GM12874 (cell line): Measurements from ENCODE around the gene SUSD6.

ENCODE experiments used
- TF ChIP-seq, protein P1 (sequence below): IDR thresholded peaks from 2 replicates; pipeline ENCODE4 v1.5.1; 2011; ENCODE audit warnings: low read depth, mild to moderate bottlenecking, control low read depth, low read length, moderate library complexity; ENCODE audit not compliant: insufficient read depth

The SUSD6 gene

GRCh38 chr14:69750495-69750894, 139.1 kb downstream of the SUSD6 start:
- TF ChIP-seq, protein P1, sequence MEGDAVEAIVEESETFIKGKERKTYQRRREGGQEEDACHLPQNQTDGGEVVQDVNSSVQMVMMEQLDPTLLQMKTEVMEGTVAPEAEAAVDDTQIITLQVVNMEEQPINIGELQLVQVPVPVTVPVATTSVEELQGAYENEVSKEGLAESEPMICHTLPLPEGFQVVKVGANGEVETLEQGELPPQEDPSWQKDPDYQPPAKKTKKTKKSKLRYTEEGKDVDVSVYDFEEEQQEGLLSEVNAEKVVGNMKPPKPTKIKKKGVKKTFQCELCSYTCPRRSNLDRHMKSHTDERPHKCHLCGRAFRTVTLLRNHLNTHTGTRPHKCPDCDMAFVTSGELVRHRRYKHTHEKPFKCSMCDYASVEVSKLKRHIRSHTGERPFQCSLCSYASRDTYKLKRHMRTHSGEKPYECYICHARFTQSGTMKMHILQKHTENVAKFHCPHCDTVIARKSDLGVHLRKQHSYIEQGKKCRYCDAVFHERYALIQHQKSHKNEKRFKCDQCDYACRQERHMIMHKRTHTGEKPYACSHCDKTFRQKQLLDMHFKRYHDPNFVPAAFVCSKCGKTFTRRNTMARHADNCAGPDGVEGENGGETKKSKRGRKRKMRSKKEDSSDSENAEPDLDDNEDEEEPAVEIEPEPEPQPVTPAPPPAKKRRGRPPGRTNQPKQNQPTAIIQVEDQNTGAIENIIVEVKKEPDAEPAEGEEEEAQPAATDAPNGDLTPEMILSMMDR, result no peak

- TF ChIP-seq, protein P1, result no peak
Observed at GRCh38 chr14:69752773-69753172, 141.4 kb downstream of the SUSD6 start.

DNA sequence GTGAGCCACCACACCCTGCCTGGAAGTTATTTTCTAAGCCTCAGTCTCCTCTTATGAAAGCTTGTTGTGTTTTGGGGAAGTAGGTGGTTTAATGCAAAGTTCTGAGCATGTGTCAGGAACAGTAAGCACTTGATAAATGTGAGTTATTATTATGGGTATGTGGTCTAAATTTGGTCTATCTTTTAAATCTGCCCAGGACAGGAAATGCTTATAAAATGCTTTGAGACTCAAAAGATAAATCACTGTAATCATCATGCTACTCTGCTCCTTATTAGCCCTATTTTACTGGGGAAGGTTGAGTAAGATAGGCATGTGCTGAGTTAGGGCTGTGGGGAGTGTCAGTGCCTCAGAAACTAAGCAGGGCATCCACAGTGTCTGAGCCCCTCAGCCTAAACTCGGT, 142.5 kb downstream of the SUSD6 start:
- TF ChIP-seq, protein P1, result no peak

DNA sequence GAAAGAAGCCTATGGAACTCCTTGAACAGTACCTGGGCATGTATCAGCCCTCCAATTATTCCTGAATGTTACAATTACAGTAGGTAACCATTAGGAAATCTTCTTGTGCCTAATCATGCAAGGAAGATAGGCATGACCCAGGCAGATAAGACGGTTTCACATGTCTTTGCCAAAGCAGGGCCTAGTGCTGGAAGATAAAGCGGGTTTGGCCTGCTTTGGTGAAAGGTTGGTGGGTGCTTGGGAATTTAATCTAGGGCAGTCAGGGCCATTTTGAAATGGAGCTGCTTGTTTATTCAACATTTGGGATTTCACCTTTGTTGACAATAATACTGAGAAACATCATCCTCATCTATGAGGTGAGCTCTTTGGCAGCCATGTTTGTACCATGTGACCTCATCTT, 143.1 kb downstream of the SUSD6 start:
- TF ChIP-seq, protein P1, result no peak

GRCh38 chr14:69755296-69755695, 143.9 kb downstream of the SUSD6 start:
- TF ChIP-seq, protein P1, result no peak

DNA sequence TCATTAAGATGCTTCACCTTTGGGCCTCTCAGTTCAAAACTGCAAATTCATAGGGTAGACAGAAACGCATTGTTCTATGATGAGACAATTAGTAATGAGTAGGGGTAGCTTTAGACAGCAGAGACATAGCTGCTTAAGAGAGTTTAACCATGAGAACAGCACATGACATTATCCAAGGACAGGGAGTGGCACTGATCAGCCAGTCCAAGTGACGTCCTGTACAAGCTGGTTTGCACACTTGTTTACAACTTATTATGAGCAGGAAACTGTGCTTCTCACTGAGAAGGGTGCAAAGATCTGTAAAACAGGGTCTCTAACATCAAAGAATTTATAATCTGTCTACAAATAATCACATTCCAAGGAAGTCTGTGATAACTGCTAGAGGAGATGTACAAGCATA, 144.4 kb downstream of the SUSD6 start:
- TF ChIP-seq, protein P1, result no peak

- TF ChIP-seq, protein P1, result no peak
Observed at GRCh38 chr14:69756298-69756697, 144.9 kb downstream of the SUSD6 start.

DNA sequence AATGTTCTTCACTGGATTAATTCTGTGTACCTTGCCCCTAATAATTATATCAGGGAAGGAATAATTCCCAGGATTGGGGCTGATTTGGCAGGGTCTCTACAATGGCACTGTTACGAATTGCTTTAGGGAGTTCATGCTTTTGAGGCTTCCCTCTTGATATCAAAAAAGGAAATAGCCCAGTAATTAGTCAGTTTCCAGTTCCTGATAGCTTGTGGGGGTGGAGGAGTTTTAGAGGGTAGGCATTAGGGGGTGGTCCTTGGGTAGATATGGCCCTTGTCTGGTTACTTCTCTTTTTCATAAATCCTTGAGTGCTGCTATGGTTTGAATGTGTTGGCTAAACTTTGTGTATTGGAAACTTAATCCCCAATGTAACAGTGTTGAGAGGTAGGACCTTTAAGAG, 149.4 kb downstream of the SUSD6 start:
- TF ChIP-seq, protein P1, result no peak
